ENCODE results near the gene TGM5.

GRCh38 chr15:43251185-43251870 is 15.4 kb downstream of the TGM5 start:
- no peak for TF ChIP-seq CTCF (IDR thresholded peaks at IDR 0.05)
- no peak for TF ChIP-seq POLR2A (IDR thresholded peaks at IDR 0.05)
